NCI-H526 treated with DMSO at 0.1 percent for 48 hours (cell line): ENCODE measurements around the gene PPP6R1.

Source experiments
- DNase-seq: peaks from one replicate; lab custom pipeline; 2025; lab: John Stamatoyannopoulos, UW

The PPP6R1 gene

DNA sequence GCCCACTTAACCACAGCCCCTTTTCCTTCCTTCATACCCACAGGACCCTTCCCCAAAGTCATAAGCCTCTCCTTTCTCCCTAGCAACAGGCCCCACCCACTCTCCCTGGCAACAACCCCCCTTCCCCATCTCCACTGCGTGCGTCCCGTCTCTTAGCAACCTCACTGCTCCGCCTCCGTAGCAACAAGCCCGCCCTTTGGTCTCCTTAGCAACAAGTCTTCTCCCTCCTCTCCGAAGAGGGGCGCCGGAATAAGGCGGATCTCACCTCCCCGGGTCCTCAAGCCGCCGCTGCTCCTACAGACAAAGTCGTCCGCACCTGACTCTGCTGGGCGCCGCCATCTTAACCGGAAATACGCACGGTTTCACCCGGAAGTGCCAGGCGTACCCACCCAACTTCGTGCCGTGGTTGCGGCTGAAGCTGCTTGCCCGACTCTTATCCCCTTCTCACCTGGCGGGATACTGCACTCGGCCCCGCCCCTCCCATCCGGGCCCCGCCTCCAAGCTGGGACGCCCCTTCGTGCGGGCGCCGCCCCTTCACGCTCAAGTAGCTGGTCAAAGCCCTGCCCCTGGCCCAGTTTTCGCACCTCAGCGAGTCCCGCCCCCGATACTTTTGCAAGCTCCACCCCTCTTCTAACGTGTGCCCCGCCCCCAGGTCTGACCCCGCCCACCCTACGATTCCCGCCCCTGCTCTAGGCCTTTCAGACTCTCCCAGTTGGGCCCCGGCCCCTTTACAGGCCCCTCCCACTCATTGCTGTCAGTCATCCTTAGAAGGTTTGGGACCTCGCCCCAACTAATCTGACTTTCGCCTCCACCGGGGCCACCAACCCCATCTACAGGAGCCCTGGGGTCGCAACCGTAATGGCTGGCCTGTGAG is 21.2 kb upstream of the PPP6R1 start, which contains the start of gene HSPBP1:
Gene HSPBP1, minus strand, starts transcription at position 341 of the 874 bp plus-strand sequence. CDS start 502 bp downstream, outside the sequence.
- peak; percentile 95 for DNase-seq

DNA sequence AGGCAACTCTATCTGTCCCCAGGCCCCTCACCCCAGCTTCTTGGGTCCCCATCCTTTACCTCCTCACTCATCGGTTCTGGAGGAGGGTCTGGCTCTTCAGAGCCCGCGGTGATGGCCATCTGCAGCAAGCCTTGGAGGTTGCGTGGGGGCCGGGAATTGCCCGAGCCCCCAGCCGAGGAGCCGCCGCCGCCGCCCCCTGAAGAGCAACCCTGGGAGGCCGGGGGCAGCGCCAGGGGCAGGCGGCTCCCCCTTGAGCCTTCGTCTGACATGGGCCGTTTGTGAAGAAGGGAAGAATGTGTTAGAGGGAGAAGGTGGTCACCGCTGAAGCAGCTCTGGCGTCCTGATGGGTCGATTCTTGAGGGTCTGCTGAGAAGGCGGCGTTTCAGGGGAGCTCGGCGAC is 20.5 kb upstream of the PPP6R1 start:
- no peak for DNase-seq

DNA sequence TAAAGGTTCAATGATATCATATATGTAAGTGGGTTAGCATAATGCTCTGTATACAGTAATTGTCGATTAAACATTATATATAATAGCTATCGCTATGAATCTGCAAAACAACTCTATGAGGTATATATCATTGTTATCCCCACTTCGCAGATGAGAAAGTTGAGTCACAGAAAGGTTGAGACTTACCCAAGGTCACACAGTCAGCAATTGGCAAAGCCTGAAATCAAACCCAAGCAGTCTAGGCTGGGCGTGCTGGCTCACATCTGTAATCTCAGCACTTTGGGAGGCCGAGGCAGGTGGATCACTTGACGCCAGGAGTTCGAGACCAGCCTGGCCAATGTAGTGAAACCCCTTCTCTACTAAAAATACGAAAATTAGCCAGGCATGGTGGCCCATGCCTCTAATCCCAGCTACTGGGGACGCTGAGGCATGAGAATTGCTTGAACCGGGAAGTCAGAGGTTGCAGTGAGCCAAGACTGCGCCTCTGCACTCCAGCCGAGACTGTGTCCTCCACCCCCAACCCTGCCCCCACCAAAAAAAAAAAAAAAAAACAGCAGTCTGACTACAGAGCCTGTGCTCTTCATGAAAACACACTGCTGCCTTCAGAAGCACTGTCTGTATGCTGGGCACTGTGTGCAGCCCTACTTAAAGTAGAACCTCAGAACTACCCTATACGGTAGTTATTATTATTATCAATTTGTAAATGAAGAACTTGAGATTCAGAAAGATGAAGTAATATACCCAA is 19.7 kb upstream of the PPP6R1 start:
- DNase-seq, result no peak

DNA sequence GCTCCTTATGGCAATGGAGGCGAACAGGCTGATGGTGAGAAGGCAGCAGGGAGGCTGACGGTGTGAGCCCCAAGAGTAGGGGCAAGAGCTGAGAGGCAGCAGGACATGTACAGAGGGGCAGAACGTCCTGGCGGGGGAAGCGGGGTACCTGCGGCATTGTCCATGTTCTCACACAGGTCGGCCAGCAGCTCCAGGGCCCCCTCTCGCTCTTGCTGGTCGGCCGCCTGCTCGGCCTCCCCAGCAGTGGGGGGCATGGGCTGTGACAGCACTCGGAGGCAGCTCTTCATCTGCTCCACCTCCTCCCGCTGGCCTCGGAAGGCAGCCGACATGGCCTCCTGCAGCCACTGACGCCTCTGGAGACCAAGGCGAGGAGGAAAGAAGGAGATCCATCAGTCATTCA is 18.7 kb upstream of the PPP6R1 start:
- no peak for DNase-seq

DNA sequence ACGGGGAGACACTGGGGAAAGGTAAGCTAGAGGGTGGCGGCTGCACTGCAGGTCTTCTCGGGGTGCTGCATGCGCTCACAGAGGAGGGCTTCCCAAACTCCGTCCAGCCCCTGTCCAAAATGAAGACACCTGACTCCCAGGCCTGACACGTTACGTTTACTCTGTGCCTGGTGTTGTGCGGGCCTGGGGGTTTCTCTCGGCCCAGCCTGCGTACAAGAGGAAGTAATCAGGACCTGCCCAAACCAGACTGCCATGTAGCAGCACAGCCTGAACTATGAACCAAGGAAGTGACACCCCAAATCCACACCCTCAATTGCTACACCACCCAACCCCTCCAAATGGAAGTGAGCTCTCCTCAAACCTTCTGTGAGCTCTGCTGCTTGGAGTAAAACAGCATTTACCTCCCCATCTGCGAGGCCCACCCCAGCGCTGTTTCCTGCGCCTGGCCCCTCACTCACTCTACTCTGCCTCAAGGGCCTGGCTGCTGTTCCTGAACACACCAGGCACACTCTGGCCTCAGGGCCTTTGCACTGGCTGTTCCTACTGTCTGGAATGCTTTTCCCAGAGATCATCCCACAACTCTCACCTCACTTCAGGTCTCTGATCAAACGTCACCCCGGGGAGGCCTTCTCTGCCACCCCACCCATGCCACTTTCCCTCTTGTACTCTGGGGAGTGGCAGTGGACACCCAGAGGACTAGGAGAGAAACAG is 18.1 kb upstream of the PPP6R1 start:
- DNase-seq, result no peak

DNA sequence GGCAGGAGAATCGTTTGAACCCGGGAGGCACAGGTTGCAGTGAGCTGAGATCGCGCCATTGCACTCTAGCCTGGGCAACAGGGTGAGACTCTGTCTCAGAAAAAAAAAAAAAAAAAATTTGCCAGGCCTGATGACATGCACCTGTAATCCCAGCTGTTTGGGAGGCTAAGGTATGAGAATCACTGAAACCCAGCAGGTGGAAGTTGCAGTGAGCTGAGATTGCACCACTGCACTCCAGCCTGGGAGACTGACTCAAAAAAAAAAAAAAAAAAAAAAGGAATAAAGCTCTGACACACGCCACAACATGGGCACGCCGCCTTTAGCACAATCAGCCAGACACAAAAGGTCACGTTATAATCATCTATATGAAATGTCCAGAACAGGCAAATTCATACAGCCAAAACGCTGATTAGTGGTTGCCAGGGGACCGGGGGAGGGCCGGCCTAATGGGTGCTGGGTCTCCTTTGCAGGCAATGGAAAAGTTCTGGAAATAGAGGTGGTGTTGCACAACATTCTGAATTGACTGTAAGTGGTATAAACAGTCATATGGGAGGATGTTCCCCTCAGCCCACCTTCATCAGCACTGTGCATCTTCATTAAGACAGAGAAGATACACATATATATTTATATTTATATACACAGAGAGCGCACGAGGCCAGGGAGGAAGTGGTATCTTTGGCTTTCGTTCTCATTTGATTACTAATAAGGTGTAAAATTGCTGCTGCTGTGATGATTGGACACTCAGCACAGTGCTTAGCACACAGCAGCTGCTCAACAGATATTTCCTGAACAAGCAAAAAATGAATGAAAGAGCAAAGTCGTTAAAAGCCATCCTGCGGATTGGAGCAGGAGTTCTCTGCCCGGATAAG is 17.3 kb upstream of the PPP6R1 start:
- no peak for DNase-seq

DNA sequence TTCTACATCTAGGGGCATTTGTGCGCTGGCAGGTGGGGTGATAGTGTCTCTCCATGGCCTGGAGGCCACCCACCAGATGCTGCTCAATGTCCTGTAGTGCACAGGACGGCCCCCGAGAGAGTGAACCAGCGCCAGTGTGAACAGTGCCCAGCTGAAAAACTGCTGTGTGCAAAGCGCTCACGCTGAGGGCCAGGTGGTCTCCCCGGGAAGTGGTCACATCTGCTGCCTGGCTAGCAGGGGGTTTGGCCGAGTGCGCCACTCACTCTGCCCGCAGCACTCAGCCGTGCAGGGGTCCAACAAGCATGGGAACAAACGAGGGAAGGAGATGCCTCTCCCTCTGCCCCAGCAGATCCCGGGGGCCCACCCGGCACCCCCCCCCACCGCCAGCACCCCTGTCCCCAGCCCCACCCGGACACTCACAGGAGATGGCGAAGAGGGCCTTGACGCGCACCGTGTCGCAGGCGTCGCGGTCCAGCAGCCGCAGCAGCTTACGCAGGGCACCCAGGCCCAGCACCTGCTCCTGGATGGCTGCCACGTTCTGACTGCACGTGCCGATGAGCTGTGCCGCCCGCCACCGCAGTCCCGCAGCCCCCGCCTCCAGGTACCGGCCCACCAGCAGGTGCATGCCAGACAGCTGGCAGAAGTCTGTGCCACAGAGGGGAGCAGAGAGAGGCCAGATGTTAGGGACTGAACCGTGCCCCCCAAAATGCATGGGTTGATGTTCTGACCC is 15.3 kb upstream of the PPP6R1 start:
- DNase-seq, result no peak

DNA sequence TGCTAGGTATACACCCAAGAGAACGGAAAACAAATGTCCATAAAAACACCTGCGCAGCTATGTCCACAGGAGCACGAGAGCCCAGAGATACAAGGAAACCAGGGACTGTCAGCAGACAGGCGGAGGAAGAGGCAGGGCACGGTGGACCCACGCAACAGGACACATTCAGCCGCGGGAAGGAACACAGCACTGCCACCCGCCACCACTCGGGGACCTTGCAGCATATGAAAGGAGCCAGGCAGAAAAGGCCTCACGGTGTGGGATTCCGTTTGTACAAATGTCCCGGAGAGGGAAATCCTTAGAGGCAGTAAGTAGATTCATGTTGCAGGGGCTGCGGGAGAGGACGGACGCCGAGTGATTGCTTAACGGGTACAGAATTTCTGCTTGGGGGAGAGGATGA is 13.3 kb upstream of the PPP6R1 start:
- DNase-seq, result no peak

DNA sequence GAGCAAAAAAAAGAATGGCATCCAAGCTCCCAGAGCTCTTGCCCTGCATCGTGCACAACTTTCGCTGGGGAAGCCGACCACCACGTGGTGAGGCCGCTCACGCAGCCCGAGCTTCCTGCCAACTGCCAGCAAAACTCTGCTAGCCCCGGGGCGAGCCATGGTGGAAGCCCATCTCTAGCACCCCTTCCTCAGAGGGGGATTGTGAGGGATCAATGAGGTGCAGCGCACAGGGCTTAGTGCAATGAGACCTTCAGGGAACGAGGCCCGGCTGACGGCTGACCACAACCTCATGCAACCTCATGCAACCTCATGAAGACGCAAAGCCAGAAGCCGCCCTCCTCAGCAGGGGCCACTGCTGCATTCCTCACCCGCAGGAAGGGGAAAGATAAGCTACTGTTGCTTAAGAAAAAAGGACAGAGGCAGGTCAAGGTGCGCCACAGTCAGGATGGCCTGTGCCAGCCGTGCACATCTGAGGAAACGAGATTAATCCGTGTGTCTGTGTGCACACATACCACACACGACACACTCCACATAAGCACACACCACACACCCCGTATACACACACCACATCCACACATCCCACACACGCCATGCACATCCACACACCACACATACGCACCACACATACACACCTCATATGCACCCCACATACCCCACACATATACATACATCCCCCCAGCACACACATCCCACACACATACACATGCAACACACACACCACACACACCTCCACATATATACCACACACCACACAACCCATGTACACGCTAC is 11.5 kb upstream of the PPP6R1 start:
- no peak for DNase-seq

DNA sequence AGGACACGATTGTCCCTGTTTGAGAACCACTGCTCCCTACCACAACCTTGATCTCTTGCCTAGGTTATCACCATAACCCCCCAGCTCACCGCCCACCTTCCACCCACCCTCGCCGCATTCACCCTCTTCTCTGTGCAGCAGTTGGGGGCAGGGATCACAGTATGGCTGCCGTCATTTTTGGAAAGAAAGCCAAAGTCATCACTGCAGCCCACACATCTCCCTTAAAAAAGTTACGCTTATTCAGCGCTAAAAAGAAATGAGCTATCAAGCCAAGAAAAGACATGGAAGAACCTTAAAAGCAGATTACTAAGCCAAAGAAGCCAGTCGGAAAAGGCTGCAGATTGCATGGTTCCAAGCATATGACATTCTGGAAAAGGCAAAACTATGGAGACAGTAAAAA is 10.5 kb upstream of the PPP6R1 start:
- DNase-seq, result no peak

DNA sequence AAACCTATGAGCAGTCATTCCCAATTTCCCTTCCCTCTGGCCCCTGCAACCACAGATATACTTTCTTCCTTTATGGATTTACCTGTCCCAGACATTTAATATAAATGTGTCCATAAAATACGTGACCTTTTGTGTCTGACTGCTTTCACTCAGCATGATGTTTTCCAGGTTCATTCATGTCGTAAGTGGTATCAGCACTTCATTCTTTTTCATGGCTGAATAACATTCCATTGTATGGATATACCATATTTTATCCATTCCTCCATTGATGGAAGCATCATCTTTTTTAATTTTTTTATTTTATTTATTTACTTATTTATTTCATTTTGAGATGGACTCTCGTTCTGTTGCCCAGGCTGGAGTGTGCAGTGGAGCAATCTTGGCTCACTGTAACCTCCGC is 8.0 kb upstream of the PPP6R1 start:
- no peak for DNase-seq

DNA sequence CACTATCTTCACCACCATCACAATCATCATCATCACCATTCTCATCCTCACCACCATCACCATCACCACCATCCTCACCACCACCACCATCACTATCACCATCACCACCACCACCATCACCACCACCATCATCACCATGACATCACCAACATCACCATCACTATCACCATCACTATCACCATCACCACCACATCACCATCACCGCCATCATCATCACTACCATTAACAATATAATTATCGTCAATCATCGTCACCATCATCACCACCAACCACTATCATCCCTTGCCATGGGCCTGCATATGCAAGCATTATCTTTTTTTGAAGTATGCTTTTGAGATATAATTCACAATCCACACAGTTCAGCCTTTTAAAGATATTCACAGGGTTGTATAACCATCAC is 7.6 kb upstream of the PPP6R1 start:
- no peak for DNase-seq

DNA sequence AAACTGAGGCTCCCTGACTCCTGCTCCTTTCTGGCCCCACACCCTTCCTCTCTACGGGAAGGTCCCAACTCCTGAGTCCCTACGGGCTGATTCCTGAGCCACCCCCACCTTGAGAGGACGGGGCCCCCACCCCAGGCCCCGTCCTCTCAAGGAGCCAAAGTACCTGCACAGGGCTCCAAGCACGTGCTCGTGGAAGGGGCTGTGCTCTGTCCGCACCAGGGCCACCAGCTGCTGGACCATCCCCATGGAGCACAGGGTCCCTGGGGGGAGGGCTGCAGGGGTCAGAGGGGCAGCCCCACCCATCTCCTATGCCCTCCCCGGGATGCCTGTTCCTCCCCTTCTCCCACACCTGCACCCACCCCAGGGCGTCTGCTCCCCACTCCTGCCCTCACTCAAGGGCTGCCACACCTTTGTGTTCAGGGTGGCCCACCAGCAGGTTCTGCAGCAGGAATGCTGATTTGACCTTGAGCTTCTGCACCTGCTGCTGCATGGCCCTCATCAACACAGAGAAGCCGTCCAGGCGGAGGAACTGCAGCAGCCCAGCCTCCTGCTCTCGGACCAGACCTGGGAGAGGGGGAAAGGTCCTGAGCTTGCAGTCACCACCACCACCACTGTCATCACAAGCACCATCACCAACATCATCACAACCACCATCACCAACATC is 7.0 kb upstream of the PPP6R1 start:
- DNase-seq, result no peak

DNA sequence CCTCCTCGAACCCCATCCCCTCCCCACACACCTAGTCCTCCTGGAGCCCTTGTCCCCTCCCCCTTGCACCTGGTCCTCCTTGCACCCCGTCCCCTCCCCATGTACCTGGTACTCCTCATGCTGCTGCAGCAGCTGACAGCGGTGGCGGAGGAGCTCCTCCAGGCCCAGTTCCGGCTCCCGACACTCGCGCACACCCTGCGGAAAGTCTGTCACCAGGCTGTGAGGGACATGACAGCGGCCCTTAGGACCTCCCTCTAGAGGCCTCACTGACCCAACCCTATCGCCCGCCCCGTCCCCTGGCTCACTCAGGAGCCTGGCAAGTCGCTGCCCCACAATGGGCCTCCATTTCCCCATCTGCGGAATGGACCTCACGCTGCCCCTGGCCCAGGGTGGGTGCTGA is 6.4 kb upstream of the PPP6R1 start:
- no peak for DNase-seq

DNA sequence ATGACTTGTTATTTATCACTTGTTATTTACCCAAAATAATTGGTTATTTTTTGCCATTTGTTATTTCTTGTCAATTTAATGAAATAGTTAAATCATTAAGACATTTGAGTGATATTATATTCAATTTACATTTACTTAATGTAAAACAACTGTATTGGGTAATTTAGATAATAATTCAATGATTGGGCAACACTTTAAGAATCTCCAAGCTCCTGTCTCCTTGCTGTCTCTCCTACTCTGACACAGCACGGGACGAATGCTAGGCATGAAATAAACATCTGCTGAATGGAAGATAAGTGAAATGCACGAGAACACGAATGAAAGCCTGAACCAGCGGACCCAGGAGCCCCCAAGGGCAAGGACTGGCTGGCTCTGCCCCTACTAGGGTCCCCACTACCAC is 5.7 kb upstream of the PPP6R1 start:
- no peak for DNase-seq

DNA sequence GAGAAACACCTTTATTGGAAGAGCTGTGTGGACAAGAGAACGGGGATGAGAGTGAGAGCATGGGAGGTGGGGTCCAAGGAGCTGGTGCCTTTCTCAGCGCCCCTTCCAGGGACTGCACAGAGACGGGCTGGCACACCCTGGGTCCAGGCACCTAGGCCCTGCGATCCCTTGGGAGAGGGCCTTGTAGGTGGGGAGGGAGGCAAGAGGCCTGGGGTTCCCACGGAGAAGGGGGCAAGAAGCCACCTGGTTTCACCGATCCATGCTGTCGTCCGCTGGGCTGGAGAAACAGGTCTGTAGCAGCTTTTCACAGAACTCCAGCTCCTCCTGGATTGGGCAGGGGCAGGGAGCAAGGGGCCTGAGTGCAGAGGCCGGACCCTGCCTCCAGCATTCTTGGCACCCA is 3.5 kb upstream of the PPP6R1 start:
- DNase-seq, result no peak

DNA sequence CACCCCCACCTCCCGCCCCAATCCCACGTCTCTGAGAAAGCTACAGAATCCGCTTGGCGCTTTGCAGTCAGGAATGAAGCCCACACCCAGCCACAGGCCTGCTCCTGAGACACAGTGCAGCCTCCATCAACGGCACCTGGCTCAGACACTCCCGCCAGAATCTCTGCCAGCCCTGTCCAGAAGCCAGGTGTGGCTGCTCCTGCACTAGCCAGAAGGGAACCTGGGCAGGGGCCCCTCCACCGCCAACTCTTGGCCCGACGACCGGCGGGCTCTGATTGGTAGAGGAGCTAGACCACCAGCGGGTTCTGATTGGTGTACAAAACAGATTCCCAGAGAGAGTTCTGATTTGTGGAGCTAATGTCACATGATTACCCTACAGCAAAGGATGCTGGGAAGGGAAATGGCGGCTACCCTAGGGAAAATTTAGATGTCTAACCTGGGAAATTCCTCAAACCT is 2.9 kb upstream of the PPP6R1 start:
- no peak for DNase-seq

DNA sequence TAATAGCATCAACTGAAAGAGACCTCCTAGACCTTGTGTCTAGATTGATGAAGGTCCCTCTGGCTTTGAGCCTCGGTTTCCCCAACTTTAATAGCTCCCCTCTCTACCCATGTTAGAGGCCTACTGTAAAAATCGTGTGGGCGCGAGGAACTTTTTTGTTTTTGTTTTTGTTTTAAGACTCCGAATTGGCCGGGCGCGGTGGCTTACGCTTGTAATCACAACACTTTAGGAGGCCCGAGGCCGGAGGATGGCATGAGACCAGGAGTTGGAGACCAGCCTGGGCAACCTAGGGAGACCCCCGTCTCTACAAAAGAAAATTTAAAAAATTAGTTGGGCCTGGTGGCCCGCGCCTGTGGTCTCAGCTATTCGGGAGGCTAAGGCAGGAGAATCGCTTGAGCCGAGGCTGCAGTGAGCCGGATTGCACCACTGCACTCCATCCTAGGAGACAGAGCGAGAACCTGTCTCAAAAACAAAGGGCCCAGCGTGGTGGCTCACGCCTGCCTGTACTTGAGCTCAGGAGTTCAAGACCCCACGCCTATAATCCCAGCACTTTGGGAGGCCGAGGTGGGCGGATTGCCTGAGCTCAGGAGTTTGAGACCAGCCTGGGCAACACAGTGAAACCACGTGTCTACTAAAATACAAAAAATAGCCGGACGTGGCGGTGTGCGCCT is 858 bp upstream of the PPP6R1 start:
- no peak for DNase-seq

DNA sequence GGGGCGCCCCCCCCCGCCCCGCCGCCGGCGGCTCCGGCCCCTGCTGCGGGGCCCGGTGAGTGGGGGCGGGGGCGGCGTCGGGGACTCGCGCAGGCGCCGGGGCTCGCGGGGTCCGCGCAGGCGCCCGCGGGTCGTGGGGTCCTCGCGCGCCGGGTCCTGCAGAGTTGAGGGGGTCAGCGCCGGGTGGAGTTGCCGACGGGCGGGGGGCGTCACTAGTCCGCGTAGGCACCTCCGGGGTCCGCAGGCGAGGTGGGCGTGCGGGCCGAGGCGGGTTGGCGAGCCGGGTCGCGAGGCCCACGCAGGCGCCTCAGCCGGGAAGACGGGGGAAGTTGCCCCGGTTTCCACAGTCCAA is 365 bp downstream of the PPP6R1 start:
- DNase-seq, result no peak
